A549 (cell line): ENCODE results near the gene PCDH9.

ENCODE experiments used
- BHLHE40 ChIP-seq: IDR thresholded peaks from 2 replicates; pipeline ENCODE4 v1.6.1; 2012; ENCODE audit warnings: low read depth, low read length, inconsistent platforms
- CEBPB ChIP-seq, 2 experiments: fragments of >200 bp in 1 of 2; sonication (Bioruptor Twin) in 1 of 2; formaldehyde crosslinking in 1 of 2; IDR thresholded peaks; 2 replicates each; pipeline ENCODE4 v1.6.1; 2012 to 2016
- CTCF ChIP-seq: fragments of >200 bp; sonication (Bioruptor Twin); formaldehyde crosslinking; IDR thresholded peaks from 3 replicates; pipeline ENCODE4 v1.5.1; 2016
- ELK1 ChIP-seq: fragments of 150-350 bp; IDR thresholded peaks from 2 replicates; pipeline ENCODE4 v1.6.1; 2014; ENCODE audit warnings: low read depth, mild to moderate bottlenecking, low read length
- JUNB ChIP-seq: fragments of >200 bp; sonication (Bioruptor Twin); formaldehyde crosslinking; IDR thresholded peaks from 2 replicates; pipeline ENCODE4 v1.6.1; 2016
- KDM5A ChIP-seq: fragments of 200-600 bp; sonication (generic); IDR thresholded peaks from 2 replicates; pipeline ENCODE4 v1.6.1; 2016; ENCODE audit warnings: antibody characterized with exemption, mild to moderate bottlenecking
- MAFK ChIP-seq: fragments of 450-650 bp; IDR thresholded peaks from 2 replicates; pipeline ENCODE4 v1.6.1; 2014; ENCODE audit not compliant: partially characterized antibody
- MAX ChIP-seq: IDR thresholded peaks from 2 replicates; pipeline ENCODE4 v1.6.1; 2012
- PBX3 ChIP-seq: IDR thresholded peaks from 2 replicates; pipeline ENCODE4 v1.6.1; 2012
- POLR2A ChIP-seq: IDR thresholded peaks from 2 replicates; pipeline ENCODE4 v1.6.1; 2012; ENCODE audit warnings: mild to moderate bottlenecking, low read length
- POLR2AphosphoS2 ChIP-seq: conservative IDR thresholded peaks from 2 replicates; pipeline ENCODE4 v1.6.1; 2012; ENCODE audit warnings: low read length, improper control_type of control experiment, inconsistent platforms
- REST ChIP-seq: fragments of 200-600 bp; sonication (generic); IDR thresholded peaks from 2 replicates; pipeline ENCODE4 v1.6.1; 2016; ENCODE audit warnings: antibody characterized with exemption, mild to moderate bottlenecking, moderate library complexity

- TF ChIP-seq CTCF (no peak), REST (no peak), JUNB (no peak), POLR2A (no peak), PBX3 (no peak), BHLHE40 (no peak), MAX (no peak), POLR2AphosphoS2 (no peak), ELK1 (no peak), MAFK (no peak), CEBPB (IDR thresholded peaks at IDR 0.05) (no peak), KDM5A (no peak)
Observed at GRCh38 chr13:67048821-67049150, 181.3 kb downstream of the PCDH9 start.
